ENCODE data around the gene HNF1B.

GRCh38 chr17:37769050-37769449 is 24.2 kb upstream of the HNF1B start:
- no peak for TF ChIP-seq ZC3H10 (CRISPR knock-in tag; IDR thresholded peaks at IDR 0.05)
- no peak for TF ChIP-seq ZFP30 (CRISPR knock-in tag; IDR thresholded peaks at IDR 0.05)
- no peak for TF ChIP-seq ZFP3 (CRISPR knock-in tag; IDR thresholded peaks at IDR 0.05)

Data from SK-N-SH treated with all-trans-retinoic acid at 6 μM for 48 hours (cell line).